HG03045 (cell line): ENCODE results near the gene ARHGAP12.
"Not testable (repeated sequence)": the region's sequence is repeated elsewhere in the genome, so short reads cannot be mapped to it uniquely, and the experiment has no call there.

Experiments used
- ATAC-seq: cut with Tn5 transposase; IDR thresholded peaks from one replicate; pipeline ENCODE4 v1.9.1; 2021; ENCODE audit warnings: mild to moderate bottlenecking, moderate library complexity; ENCODE audit not compliant: unreplicated experiment

The ARHGAP12 gene

DNA sequence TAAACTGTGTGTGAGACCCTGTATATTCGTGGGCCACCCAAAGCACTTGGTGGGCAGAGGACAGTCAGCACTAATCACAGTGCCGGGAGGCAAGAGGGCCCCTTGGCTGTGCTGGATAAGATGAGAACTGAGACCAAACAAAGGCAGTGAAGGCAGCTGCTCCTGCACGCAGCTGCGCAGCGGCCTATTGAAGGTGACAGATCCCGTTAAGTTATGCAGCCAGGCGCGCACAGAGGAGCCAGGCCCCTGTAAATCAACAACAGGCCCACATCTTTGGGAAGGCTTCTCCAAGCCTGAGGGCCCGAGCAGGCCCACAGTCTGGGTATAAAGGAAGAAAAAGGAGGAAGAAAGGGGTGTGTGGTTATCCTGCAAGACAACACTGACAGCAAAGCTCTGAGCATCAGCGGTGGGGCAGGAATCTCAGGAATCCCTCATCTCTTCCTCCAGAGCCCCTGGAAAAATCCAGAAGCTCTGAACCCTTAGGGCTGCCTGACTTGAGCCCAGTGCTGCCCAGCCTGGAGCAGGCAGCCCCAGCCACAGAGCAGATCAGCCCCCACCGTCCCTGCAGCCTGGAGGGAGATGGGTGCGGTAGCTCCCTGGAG, 154.2 kb downstream of the ARHGAP12 start:
- no peak for ATAC-seq

DNA sequence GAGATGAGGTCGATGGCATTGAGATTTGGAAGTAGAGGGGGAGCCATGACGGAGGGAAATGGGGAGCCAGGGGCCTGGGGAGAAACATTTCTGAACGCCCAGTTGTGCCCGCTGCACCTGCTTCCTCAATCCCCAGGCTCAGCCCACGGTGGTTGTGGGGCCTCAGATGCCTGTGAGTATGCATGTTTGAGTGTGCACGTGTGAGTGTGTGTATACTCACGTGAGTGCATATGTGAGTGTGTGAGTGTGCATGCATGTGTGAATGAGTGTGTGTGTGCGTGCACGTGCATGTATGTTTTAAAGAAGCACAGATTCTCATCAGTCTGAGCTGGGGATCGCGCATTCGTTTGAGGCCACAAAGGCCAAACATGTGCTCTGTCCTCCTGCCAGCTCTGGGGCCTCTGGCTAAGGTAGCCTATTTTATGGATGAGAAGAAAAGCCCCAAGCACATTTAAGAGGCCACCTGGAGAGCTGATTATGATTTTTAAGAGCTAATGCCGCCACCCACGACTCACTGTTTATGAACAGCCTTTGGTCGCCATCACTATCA, 154.8 kb downstream of the ARHGAP12 start:
- ATAC-seq: no peak

DNA sequence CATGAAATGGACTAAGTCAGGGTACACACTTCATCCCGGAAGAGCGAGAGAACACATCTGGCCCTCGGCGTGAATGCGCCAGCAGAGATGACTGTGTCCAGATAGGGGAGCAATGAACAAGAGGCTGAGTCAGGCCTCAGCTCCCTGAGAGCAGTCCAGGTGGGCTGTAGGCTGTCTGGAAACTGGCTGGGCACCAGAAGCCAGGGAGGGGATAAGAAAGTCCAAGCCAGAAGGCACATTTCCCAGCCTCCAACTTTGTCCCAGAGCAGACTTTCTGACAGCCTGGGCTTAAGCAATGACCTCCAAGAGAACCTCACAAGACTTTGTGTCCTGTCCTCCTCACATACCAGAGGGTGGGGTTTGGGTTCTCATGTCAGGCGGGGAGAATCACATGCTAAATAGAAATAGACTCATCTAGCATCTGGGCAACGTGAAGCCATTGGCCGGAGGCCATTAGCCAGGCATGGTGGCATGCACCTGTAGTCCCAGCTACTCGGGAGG, 157.2 kb downstream of the ARHGAP12 start:
- ATAC-seq: no peak

DNA sequence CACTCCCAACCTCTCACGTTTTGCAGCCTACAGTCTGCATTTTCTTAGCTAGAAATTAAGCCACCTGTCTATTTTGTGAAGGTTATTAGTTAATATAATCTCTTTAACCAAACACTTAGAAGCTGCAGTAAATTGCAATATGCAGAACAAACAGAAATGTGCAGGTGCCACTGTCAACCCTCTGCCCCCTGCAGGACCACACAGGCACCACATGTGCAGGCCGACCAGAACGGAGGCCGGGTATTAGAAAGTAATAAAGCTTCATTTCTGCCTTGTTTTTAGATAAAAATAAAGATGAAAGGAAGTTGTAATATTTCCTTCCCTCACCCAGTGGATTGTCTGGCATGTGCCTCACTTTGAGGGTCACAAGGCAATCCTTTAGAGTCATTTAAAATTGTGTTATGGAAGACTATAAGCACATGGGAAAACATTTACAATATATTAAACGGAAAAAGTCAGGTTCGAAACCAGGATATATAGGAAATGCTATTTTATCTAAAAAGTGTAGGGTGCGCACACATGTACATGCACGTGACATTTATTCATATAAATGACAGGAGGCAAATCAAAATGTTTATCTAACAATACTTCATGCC, 158.2 kb downstream of the ARHGAP12 start:
- ATAC-seq: peak; percentile 60

DNA sequence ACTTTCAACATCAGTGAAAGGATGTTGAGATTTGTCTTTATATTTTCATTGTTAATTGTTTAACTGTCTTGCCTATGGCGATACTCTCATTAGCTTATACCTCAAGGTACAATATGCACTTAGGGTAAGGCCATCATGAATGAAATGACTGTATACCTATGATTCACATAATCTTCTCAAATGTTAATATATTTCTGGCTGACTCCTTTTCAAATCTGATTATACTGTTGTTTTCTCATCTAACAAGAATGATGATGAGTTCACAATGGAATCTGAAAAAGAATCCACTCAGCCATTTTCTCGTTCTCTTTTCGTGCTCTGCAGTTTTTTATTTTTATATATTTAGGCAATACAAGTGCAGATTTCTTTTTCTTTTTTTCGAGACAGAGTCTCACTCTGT, 159.1 kb downstream of the ARHGAP12 start:
- no peak for ATAC-seq

DNA sequence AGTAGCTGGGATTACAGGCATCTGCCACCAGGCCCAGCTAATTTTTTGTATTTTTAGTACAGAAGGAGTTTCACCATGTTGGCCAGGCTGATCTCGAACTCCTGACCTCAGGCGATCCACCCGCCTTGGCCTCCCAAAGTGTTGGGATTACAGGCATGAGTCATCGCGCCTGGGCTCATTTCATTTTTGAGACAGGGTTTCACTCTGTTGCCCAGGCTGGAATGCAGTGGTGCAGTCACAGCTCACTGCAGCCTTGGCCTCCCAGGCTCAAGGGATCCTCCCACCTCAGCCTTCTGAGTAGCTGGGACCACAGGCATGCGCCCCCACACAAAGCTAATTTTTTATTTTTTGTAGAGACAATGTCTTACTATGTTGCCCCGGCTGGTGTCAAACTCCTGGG, 159.7 kb downstream of the ARHGAP12 start:
- not testable (repeated sequence) for ATAC-seq

DNA sequence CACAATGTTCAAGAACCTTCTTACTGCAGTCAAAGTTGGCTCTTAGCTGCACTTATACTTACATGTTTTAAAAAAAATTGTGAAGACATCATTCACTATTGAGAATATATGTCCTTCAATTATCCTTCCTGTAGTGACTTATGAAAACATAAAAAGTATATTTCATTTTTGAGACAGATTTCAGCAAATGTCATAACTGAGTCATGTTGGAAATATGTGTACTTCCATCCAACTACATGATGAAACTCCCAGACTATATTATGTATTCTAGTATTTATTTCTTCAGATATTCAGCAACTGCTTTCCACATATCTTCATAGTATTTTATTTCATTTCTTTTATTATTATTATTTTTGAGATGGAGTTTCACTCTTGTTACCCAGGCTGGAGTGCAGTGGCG, 160.2 kb downstream of the ARHGAP12 start:
- ATAC-seq: no peak

DNA sequence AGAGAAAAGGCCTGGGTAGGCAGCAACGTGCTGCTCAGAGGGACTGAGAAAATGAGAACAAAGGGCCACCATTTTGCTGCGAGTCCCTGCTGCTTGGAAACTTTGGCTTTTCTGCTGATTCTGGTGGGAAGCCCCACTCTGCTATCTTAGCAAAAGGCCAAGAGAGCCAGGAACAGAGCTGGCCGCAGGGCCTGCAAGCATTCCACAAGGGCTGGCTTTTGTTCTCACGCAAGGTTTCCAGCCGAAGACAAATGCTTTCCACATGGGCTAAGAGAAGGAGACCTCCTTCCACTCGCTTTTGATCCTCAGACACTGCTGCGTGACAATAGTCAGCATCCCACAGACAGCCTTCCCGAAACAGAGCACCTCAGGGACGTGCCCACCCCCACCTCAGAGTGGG, 163.1 kb downstream of the ARHGAP12 start:
- no peak for ATAC-seq

DNA sequence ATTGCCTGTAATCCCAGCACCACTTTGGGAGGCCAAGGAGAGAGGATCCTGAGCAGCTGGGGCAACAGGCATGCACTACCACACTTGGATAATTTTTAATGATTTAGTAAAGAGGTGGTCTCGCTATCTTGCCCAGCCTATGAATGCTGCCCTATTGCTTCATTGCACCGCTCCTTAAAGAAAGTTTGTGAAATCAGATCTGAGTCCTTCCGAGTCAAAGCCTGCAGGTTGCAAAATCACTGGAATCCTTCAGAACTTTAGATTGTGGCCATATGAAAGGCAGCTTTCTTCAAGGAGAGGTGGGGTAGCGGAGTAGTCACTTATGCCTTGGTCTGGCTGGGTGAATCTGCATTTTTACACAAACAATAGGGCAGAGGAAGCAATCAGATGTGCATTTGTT, 166.3 kb downstream of the ARHGAP12 start:
- ATAC-seq: no peak

DNA sequence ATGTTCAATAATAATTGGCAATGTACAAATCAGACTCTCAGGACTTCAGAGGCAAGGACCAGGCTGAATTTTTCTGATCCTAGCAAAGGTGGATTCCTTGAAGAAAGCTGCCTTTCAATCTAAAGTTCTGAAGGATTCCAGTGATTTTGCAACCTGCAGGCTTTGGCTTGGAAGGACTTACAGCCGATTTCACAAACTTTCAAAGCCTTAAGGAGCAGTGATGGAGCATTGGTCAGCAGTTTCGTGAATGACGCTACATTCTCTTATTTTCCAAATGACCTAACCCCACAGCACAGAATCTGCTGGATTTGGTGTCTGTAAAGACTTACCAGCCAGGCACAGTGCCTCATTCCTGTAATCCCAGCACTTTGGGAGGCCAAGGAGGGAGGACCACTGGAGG, 167.5 kb downstream of the ARHGAP12 start:
- no peak for ATAC-seq

DNA sequence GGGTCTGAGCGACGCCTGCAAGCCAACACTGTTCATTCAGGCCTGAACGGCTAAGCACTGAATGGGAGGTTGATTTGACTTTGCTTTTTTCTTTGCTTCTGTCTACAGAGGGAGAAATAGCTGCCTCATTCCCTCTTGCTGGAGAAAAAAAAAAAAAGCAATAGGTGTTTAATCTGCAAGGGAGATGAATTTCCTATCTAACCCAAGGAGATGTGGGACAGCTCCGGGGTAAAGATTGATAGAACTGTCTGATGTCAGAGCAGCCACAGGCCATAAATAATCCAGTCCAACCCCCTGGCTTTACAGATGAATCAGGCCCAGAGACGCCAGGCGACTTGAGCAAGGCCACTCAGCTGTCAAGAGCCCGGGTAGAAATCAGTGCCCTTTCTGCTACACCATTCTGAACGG, 168.0 kb downstream of the ARHGAP12 start:
- no peak for ATAC-seq

DNA sequence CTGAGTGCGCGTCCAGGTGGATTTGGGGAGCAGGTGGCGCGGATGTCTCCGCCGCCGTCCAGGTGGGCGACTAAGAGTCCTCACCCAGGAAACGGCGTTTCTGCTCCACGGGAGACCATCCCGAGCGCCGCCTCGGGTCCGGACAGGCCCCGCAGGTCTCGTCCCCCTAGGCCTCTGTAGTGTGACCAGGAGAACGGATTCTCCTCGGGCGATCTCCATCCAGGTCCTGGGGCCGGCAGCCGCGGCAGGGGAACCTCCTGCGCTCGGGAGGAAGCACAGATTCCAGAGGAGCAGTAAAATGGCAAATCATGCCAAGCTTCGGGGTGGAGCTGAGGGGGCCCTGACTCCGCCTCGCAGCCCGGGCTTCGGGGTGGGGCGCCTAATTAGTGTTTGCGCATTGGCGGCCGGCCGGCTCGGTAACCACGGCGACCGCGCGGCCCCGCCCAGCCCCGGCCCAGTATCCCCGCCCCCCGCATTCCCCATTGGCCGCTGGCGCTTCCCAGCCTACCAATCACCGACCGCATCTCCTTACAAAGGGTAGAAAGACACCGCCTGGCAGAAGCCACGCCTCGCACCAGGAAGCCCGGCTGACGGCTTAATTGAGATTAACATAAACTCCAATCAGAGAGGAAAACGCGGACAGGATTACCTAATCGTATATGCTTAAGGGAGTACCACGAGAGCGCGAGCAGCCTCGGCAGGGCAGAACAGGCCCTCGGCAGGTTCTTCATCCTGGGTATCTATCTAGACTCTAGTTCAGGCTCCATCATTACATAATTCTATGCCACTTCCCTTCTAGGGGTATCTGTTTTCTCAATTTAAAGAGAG, 168.6 kb downstream of the ARHGAP12 start:
- ATAC-seq: peak; percentile 98

DNA sequence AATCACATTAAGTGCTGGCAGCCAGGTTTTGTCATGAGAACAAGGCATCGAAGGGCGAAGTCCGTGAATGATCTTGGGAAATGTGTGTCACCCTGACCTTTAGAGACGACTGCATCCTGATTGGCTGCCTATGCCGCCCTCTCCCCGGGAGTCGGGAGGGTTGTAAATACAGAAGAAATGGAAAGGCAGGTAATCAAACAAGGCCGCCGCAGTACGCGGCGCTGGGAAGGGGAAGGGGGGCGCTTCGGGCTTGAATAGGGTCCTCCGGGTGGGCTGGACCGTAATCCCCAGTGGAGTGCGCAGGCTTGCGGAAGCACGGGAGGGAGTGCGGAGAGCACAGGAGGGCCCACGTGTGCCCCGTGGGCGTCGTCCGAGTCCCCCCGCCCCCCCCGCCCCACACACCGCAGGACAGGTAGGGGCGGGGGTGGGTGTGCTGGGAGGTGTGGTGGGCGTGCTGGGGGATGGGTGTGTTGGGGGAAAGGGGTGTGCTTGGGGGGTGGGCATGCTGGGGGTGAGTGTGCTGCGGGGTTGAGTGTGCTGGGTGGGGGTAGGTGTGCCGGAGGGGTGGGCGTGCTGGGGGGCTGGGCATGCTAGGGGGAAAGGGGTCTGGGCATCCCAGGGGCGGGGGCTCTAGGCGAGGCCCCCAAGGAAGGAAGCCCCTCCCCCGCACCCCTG, 169.4 kb downstream of the ARHGAP12 start:
- ATAC-seq: no peak

DNA sequence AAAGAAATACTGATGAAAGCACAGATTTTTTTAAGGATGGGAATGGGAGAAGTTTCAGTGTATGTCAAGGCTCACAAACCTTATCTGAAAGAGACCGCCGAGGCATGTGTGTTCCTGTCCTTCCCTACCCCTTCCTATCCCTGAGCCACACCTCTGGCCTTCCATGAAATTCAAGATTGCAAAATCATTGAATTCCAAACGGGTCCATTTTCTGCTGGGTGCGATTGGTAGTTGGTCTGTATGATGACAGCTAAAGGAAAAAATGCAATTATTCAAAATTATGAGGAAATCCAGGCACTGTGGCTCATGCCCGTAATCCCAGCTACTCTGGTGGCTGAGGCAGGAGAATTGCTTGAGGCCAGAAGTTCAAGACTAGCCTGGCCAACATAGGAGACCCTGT, 170.1 kb downstream of the ARHGAP12 start:
- ATAC-seq: no peak

DNA sequence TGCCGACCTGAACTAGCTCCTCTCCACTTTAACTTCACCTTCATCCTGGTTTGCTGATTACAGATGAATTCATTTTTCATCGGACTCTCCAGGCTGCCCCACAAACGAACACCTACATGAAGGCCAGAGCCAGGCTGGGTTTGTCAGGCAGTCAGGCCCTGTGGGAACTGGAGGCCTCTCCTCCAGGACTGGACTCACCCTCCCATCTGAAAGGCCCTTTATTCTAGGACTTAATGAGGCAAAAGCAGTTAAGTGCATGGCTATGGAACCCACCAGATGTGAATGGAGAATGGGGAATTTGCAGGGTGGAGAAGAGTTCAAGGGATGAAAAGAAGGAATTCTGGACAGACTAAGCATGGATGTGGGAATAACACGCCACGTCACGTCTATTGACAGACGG, 170.8 kb downstream of the ARHGAP12 start:
- ATAC-seq: no peak

DNA sequence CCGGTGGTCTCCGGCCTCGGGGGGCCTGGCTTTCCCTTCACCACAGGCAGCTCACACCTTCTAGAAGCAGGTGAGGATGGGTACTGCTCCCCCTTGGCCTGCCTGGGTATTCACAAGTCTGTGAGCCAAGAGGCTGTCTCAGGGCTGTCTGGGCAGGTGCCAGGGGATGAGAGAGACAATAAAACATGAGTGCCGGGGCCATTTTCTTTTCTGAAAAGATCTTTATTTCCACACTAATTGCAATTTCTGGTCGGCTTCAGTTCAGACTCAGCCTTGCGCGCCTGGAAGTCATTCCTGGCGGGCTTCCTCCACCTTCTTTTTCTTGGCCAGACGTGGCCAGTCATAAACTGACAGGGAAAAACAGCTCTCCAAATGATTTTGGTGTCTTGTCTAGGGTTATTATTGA, 171.2 kb downstream of the ARHGAP12 start:
- ATAC-seq: no peak

DNA sequence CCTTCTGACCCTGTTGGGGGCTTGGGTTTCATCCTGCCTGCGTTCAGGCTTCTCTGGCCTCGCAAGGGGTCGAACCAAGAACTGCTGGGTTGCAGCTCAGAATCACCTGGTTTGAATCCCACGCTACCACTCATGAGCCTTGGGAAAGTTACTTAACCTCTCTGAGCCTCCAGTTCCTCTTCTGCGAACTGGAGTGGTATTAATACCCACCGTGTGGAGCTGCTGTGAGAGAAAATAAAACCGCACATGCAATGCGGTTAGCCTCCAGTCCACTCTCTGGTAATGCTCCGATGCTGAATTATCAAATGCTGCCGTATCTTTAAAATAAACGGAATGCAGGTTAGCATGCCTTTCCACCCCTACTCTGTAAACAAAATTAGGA, 171.9 kb downstream of the ARHGAP12 start:
- ATAC-seq: no peak

DNA sequence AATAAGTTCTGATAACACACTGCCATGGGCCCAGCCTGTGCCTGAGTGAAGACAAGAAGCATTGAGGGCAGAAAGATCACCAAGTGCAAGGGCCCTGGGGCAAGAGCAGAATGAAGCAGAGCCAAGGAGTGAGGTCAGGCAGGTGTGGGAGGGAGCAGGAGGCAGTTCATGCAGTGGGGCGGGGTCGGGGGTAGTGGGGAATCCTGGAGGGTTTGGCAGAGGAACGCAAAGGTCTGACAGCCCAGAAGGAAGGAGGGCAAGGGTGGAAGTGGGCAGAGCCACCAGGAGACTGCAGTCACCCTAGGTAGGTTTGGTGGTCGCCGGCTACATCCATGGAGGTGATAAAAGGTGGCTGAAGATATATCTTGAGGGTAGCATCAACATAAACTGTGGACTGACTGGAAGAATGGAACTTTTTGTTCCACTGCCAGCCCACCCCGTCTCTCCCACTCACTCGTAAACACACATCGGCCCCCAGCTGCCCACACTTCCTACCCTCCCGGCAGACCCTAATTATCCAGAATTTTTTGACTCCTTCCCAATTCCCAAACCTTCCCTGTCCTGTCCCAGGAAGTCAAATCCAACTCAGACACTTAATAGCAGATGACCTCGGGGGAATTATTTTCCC, 172.4 kb downstream of the ARHGAP12 start:
- no peak for ATAC-seq
